CD4-positive, alpha-beta memory T cell (primary cell): ENCODE results near the gene MARK3. TPM values are rescaled to one million over a fixed set of nuclear protein-coding genes. Genes with fewer than 3 reads are reported as not detected.
A peak's percentile ranks its signal among the peaks of the same experiment; 100 is the strongest.

Experiments
- CTCF ChIA-PET: fragments of 350-600 bp; sonication (Branson Sonifier 250); formaldehyde crosslinking; loops from one replicate; lab custom pipeline; 2021; ENCODE audit warnings: inconsistent platforms; ENCODE audit not compliant: partially characterized antibody; lab: Charles Lee
- POLR2A ChIA-PET: fragments of 350-600 bp; sonication (Branson Sonifier 250); formaldehyde crosslinking; loops from one replicate; lab custom pipeline; 2021; ENCODE audit not compliant: partially characterized antibody; lab: Charles Lee
- DNase-seq, 5 donors: peaks; one replicate each; pipeline versions ENCODE4 v3.0.0 to v3.0.0-alpha.2; 2020 to 2022; ENCODE audit warnings: mixed read lengths in 1 of 5
- H3K27ac ChIP-seq: one replicate; pipeline ENCODE4 v1.7.0; 2013; ENCODE audit warnings: low read depth, low read length
- H3K27me3 ChIP-seq: 2 replicates; pipeline ENCODE4 v1.7.0; 2013; ENCODE audit warnings: mild to moderate bottlenecking, low read length, moderate library complexity; ENCODE audit not compliant: insufficient read depth
- H3K36me3 ChIP-seq: 2 replicates; pipeline ENCODE4 v1.7.0; 2013; ENCODE audit warnings: mild to moderate bottlenecking, low read length, moderate library complexity; ENCODE audit not compliant: insufficient read depth
- H3K4me1 ChIP-seq: 2 replicates; pipeline ENCODE4 v1.7.0; 2013; ENCODE audit warnings: mild to moderate bottlenecking, low read length, moderate library complexity; ENCODE audit not compliant: insufficient read depth
- H3K4me3 ChIP-seq, 2 donors: one replicate each; pipeline ENCODE4 v1.7.0; 2013; ENCODE audit warnings: low read length in 2 of 2, mild to moderate bottlenecking in 1 of 2
- H3K9me3 ChIP-seq, 2 donors: one replicate each; pipeline ENCODE4 v1.7.0; 2013; ENCODE audit warnings: low read length in 2 of 2, control low read depth in 1 of 2; ENCODE audit not compliant: control insufficient read depth in 1 of 2
- H3K27ac Mint-ChIP-seq, 7 donors: one replicate each; pipeline ENCODE4 v1.8.0; 2020 to 2021; ENCODE audit warnings: mixed read lengths in 7 of 7, mild to moderate bottlenecking in 6 of 7, inconsistent platforms in 3 of 7, moderate library complexity in 3 of 7
- H3K27me3 Mint-ChIP-seq, 2 donors: one replicate each; pipeline ENCODE4 v1.8.0; 2020 to 2021; ENCODE audit warnings: mixed read lengths in 2 of 2
- H3K36me3 Mint-ChIP-seq, 2 donors: one replicate each; pipeline ENCODE4 v1.8.0; 2020 to 2021; ENCODE audit warnings: mixed read lengths in 2 of 2, inconsistent platforms in 1 of 2, mild to moderate bottlenecking in 1 of 2
- H3K4me1 Mint-ChIP-seq, 4 donors: one replicate each; pipeline ENCODE4 v1.8.0; 2020 to 2021; ENCODE audit warnings: mixed read lengths in 4 of 4, mild to moderate bottlenecking in 1 of 4
- H3K4me3 Mint-ChIP-seq, 8 donors: one replicate each; pipeline ENCODE4 v1.8.0; 2020 to 2021; ENCODE audit warnings: mixed read lengths in 8 of 8, mild to moderate bottlenecking in 7 of 8, moderate library complexity in 6 of 8, inconsistent platforms in 3 of 8
- H3K9me3 Mint-ChIP-seq, 8 donors: one replicate each; pipeline ENCODE4 v1.8.0; 2020 to 2021; ENCODE audit warnings: mixed read lengths in 8 of 8, mild to moderate bottlenecking in 5 of 8, inconsistent platforms in 3 of 8, moderate library complexity in 1 of 8
- intact Hi-C: fragments of 100-400 bp; cut with micrococcal nuclease; formaldehyde crosslinking; loops from one replicate; pipeline ENCODE4 v1.15.1; 2023
- polyA plus RNA-seq, 2 donors: library from polyadenylated mRNA; unstranded; fragments of 300-500 nt; fragmentation: Illumina TruSeq; gene quantifications; one replicate each; pipeline ENCODE4 v1.2.3, GENCODE V29; 2021
- total RNA-seq, 2 experiments: library from RNA; stranded (reverse); gene quantifications; one replicate each; pipeline ENCODE4 v1.2.3, GENCODE V29; 2021

The MARK3 gene
- total and polyA plus RNA-seq, 4 experiments from 2014 or later, result 18.4 to 113 (median 76.2) TPM

DNA sequence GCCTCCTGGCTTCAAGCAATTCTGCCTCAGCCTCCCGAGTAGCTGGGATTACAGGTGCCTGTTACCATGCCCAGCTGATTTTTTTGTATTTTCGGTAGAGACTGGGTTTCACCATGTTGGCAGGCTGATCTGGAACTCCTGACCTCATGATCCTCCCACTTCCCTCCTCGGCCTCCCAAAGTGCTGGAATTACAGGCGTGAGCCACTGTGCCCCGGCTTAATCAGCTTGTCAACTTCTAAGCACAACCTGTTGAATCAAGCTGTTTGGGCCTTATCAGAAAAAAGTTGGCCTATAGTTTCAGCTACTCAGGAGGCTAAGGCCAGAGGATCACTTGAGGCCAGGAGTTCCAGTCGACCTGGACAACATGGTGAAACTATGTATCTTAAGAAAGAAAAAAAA lies 7.9 kb downstream of the MARK3 start:
- no peaks in the 10 kb centered on the region for H3K36me3 ChIP-seq
- no peaks in the 10 kb centered on the region for H3K9me3 ChIP-seq
- DNase-seq, result no peak
- H3K9me3 Mint-ChIP-seq, result no peaks in the 10 kb centered on the region
- H3K27ac Mint-ChIP-seq, result no peak overlapping the region
- ChIA-PET CTCF (interaction anchor here (0.5 to 6.3 kb wide), 12 partner anchors 10 to 1329 kb away, joined by 3 to 39 read pairs (median 5); partner anchors contain the start of genes EIF5 and MARK3), POLR2A (interaction anchor here (0.7 to 1.2 kb wide), 4 partner anchors 9 to 798 kb away, joined by 3 to 5 read pairs (median 3); partner anchors contain the start of gene EIF5)
- H3K4me1 ChIP-seq, result peaks cover 83% of the 10 kb centered on the region
- peaks cover 2 to 5% of the 10 kb centered on the region in 2 donors for H3K36me3 Mint-ChIP-seq
- no peaks in the 10 kb centered on the region for H3K27me3 ChIP-seq
- H3K4me1 Mint-ChIP-seq, result peaks cover 49 to 80% (median 65%) of the 10 kb centered on the region in 4 donors
- no peak overlapping the region for H3K4me3 ChIP-seq
- intact Hi-C loops, result no loop called here
- no peak overlapping the region for H3K27ac ChIP-seq
- peak overlapping the region in 1 of 8 donors; percentile 15 for H3K4me3 Mint-ChIP-seq
- no peaks in the 10 kb centered on the region for H3K27me3 Mint-ChIP-seq

DNA sequence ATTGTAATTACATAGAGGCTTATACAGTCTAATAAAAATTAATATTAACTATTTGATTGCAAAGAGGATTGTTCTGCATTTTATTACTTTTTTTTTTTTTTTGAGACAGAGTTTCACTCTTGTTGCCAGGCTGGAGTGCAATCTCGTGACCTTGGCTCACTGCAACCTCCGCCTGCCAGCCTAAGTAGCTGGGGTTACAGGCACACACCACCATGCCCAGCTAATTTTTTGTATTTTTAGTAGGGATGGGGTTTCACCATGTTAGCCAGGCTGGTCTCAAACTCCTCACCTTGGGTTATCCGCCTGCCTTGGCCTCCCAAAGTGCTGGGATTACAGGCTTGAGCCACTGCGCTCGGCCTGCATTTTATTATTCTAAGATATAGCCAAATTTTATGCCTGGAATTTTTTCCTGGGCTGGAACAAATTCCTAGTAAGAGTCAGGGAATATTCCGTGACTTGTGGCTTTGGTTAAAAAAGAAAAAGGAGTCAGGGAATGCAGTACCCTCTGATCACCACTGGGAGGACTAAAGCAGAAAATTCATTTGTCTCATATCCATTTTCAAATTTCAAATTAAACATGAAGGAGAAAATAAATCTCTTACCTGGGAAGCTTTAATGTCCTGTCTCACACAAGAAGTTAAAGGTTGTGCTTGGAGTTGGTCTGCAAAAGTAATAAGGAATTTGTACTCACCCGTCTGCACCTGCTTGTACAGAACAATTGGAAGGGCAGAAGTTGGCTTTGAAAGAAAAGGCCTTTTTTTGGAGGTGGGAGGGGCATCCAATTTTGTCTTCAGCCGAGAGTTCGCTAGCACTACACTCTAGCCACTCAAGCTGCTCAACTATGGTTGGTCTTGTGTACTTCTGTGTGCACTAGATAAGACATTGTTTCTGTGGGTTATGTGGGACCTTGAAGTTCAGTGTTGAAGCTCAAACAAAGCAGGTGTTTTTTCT lies 8.7 kb downstream of the MARK3 start:
- H3K4me3 Mint-ChIP-seq, result peak overlapping the region; percentile 32 to 73 (median 47)
- H3K4me1 Mint-ChIP-seq, result peaks cover 48 to 80% (median 65%) of the 10 kb centered on the region in 4 donors
- ChIA-PET POLR2A (interaction anchor here (0.7 to 1.2 kb wide), 4 partner anchors 9 to 799 kb away, joined by 3 to 6 read pairs (median 3); partner anchors contain the start of gene MARK3), CTCF (interaction anchor here (1.0 to 6.3 kb wide), 9 partner anchors 10 to 289 kb away, joined by 3 to 39 read pairs (median 8); partner anchors contain the start of genes EIF5 and MARK3)
- H3K9me3 ChIP-seq, result no peaks in the 10 kb centered on the region
- H3K4me3 ChIP-seq, result no peak overlapping the region
- no peak overlapping the region for H3K27ac ChIP-seq
- intact Hi-C loops, result loop anchor here (1.0 kb wide), 1 partner anchor 9 kb away; the partner anchor contains the start of gene MARK3
- H3K27me3 ChIP-seq, result no peaks in the 10 kb centered on the region
- H3K4me1 ChIP-seq, result peaks cover 83% of the 10 kb centered on the region
- H3K9me3 Mint-ChIP-seq, result no peaks in the 10 kb centered on the region
- H3K36me3 ChIP-seq, result no peaks in the 10 kb centered on the region
- H3K27me3 Mint-ChIP-seq, result no peaks in the 10 kb centered on the region
- peaks cover 2 to 7% of the 10 kb centered on the region in 2 donors for H3K36me3 Mint-ChIP-seq
- H3K27ac Mint-ChIP-seq, result peak overlapping the region; percentile 3 to 79 (median 42)
- DNase-seq, result peak in 3 of 5 donors; percentile 20 to 29 (median 24)

DNA sequence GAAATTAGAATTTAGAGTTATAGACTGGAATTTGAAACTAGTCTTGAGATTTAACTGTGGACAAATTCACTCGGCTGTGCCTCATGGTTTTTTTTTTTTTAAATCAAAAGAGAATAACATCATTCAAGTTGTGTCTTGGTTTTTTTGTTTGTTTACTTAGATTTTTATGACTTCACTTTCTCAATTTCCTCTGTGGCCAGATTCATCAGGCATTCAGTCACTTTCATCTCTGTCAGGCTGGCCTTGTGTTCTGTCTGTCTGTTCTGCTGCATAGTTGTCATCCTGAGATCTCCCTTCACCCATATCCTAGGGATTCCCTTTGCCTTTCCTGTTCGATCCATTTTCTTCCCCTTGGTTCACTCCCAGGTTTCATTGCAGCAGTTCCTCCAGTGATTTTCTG lies 10.0 kb downstream of the MARK3 start:
- no peaks in the 10 kb centered on the region for H3K9me3 ChIP-seq
- Mint-ChIP-seq H3K27me3 (no peaks in the 10 kb centered on the region), H3K4me1 (peaks cover 51 to 79% (median 65%) of the 10 kb centered on the region in 4 donors), H3K27ac (peak overlapping the region; percentile 3 to 76 (median 65)), H3K9me3 (no peaks in the 10 kb centered on the region), H3K36me3 (peaks cover 2 to 7% of the 10 kb centered on the region in 2 donors), H3K4me3 (peak overlapping the region; percentile 1 to 82 (median 38))
- peak in 4 of 5 donors; percentile 14 to 60 (median 32) for DNase-seq
- H3K4me1 ChIP-seq, result peaks cover 86% of the 10 kb centered on the region
- CTCF ChIA-PET, result no interaction called here
- H3K36me3 ChIP-seq, result no peaks in the 10 kb centered on the region
- intact Hi-C loops, result no loop called here
- H3K27ac ChIP-seq, result no peak overlapping the region
- POLR2A ChIA-PET, result no interaction called here
- H3K4me3 ChIP-seq, result no peak overlapping the region
- H3K27me3 ChIP-seq, result no peaks in the 10 kb centered on the region

DNA sequence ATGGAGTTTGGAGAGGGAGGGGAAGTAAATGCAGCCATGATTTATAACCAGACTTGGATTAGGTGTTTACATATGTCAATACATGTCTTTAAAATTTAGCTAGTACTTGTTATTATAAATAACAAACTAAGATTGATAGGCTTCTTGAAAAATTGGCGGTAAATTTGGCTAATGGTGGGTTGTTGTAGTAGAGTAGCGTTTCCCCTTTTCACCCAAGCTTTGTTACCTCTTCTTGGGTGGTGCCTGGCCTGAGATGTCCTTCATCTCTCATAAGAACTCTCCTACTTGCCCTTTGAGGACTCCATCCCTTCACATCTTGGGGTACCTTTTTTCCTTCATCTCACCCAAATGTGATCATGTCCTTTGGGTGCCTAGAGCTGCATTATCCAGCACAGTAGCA lies 11.2 kb downstream of the MARK3 start:
- Mint-ChIP-seq H3K9me3 (no peaks in the 10 kb centered on the region), H3K4me3 (peak overlapping the region in 3 of 8 donors; percentile 0 to 33 (median 26)), H3K36me3 (peaks cover 0 to 7% of the 10 kb centered on the region in 2 donors), H3K27me3 (no peaks in the 10 kb centered on the region), H3K4me1 (peaks cover 60 to 82% (median 69%) of the 10 kb centered on the region in 4 donors), H3K27ac (peak overlapping the region in 1 of 7 donors; percentile 24)
- Histone ChIP-seq H3K4me3 (no peak overlapping the region), H3K36me3 (no peaks in the 10 kb centered on the region), H3K27ac (no peak overlapping the region), H3K27me3 (no peaks in the 10 kb centered on the region), H3K4me1 (peaks cover 86% of the 10 kb centered on the region), H3K9me3 (no peaks in the 10 kb centered on the region)
- CTCF ChIA-PET, result interaction anchor here (0.6 kb wide), 1 partner anchor 11 kb away, joined by 3 read pairs; the partner anchor contains the start of gene MARK3
- intact Hi-C loops, result no loop called here
- DNase-seq, result no peak
- POLR2A ChIA-PET, result interaction anchor here (0.7 kb wide), 1 partner anchor 34 kb away, joined by 3 read pairs; no protein-coding TSS in a partner anchor

DNA sequence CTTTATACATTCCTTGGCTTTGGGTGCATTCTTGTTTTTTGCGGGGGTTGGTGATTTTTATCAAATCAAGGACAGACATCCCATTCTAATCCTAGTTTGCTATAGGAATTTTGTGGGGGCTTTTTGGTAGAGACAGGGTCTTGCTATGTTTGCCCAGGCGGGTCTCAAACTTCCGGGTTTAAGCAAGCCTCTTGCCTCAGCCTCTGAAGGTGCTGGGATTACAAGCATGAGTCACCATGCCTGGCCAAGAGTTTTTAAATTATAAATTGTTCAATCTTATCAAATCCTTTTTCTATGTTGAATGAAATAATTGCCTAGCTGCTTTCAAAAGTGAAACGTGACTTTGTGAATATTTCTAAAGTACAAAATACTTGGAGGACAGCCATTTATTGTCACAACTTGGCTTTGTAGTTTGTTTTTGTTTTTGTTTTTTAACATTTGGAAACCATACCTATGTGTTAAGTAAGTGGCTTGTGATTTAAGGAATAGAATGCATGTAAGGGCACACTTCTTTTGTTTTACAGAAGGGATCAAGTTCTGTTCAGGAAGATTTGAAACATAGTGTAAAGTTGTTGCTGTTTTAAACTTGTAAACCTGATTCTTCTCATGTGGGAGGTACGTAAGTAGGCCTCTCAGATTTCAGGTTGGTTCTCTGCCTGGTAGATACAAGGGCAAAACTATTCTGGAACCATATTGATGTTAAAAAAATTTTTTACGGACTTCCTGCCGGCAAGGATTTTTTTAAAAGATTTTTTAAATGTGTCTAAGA lies 13.4 kb downstream of the MARK3 start:
- CTCF ChIA-PET, result interaction anchor here (1.5 kb wide), 1 partner anchor 9 kb away, joined by 5 read pairs; no protein-coding TSS in a partner anchor
- peaks cover 0 to 7% of the 10 kb centered on the region in 2 donors for H3K36me3 Mint-ChIP-seq
- Histone ChIP-seq H3K36me3 (no peaks in the 10 kb centered on the region), H3K9me3 (no peaks in the 10 kb centered on the region), H3K4me1 (peaks cover 88% of the 10 kb centered on the region), H3K27me3 (no peaks in the 10 kb centered on the region), H3K27ac (no peak overlapping the region), H3K4me3 (no peak overlapping the region)
- DNase-seq, result no peak
- peak overlapping the region in 2 of 8 donors; percentile 21 to 62 for H3K4me3 Mint-ChIP-seq
- POLR2A ChIA-PET, result interaction anchor here (1.2 kb wide), 1 partner anchor 64 kb away, joined by 5 read pairs; no protein-coding TSS in a partner anchor
- H3K27me3 Mint-ChIP-seq, result no peaks in the 10 kb centered on the region
- H3K27ac Mint-ChIP-seq, result peak overlapping the region in 2 of 7 donors; percentile 31
- intact Hi-C loops, result no loop called here
- H3K9me3 Mint-ChIP-seq, result no peaks in the 10 kb centered on the region
- H3K4me1 Mint-ChIP-seq, result peaks cover 66 to 95% (median 76%) of the 10 kb centered on the region in 4 donors

DNA sequence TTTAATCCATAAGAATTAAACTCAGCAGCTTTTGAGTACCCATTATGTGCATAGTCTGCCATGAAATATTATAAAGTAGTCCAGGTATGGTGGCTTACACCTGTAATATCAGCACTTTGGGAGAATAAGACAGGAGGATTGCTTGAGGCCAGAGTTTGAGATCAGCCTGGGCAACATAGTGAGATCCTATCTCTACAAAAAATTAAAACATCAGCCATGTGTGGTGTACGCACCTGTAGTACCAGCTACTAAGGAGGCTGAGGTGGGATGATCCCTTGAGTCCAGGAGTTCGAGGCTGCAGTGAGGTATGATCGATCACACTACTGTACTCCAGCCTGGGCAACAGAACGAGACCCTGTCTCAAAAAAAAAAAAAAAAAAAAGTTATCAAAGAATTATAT lies 15.3 kb downstream of the MARK3 start:
- Histone ChIP-seq H3K4me1 (peaks cover 80% of the 10 kb centered on the region), H3K27ac (no peak overlapping the region), H3K27me3 (no peaks in the 10 kb centered on the region), H3K9me3 (no peaks in the 10 kb centered on the region), H3K4me3 (no peak overlapping the region), H3K36me3 (peaks cover under 1% of the 10 kb centered on the region)
- H3K27ac Mint-ChIP-seq, result peak overlapping the region in 2 of 7 donors; percentile 17 to 80
- POLR2A ChIA-PET, result interaction anchor here (0.7 to 1.4 kb wide), 3 partner anchors 10 to 67 kb away, joined by 3 to 4 read pairs (median 3); no protein-coding TSS in a partner anchor
- intact Hi-C loops, result no loop called here
- H3K27me3 Mint-ChIP-seq, result no peaks in the 10 kb centered on the region
- peaks cover 59 to 87% (median 74%) of the 10 kb centered on the region in 4 donors for H3K4me1 Mint-ChIP-seq
- H3K4me3 Mint-ChIP-seq, result peak overlapping the region in 3 of 8 donors; percentile 9 to 46 (median 22)
- CTCF ChIA-PET, result interaction anchor here (1.5 kb wide), 1 partner anchor 11 kb away, joined by 9 read pairs; no protein-coding TSS in a partner anchor
- H3K36me3 Mint-ChIP-seq, result peaks cover 7% of the 10 kb centered on the region in 2 donors
- H3K9me3 Mint-ChIP-seq, result no peaks in the 10 kb centered on the region
- no peak for DNase-seq
